ENCODE data around the gene ACY1. TPM values are rescaled to one million over a fixed set of nuclear protein-coding genes. Genes with fewer than 3 reads are reported as not detected.

ACY1 gene
- total RNA-seq, 4 donors from 2014 or later = 31.2 to 49.3 (median 36.8) TPM

DNA sequence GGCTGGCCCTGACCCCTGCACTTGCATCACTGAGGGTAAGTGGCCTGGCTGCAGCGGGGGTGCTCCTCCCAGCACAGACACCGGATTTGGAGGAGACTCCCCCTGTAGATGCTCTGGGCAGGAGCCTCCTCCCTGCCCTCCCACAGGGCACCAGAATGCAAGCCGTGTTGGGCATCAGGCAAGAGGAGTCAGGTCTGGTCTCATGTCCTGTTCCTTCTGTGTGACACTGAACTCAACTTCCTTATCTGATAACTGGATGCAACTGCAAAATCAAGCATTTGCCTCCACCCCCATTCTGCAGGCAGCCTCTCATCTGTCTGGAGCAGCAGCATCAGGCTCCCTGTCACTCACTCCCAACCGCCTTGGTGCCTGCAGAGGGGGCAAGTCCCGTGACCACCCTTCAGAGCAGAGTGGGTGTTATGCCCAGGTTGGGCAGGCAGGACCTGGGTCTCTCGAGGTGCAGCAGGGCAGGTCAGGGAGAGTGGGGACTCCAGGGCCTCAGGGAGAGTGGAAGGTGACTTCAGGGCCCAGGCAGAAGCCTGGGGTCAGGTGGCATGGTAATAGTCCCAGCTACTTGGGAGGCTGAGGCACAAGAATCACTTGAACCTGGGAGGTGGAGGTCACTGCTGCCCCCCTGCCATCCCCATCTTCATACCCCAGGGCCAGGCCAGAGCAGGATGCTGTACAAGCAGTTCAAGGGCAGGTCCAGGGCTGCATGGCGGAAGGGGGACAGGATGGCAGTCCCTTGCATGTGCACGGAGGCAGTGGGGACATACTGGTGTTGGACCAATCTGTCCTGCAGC is 22.9 kb downstream of the ACY1 start:
- no peak for TF ChIP-seq EP300 (IDR thresholded peaks at IDR 0.05)
- TF ChIP-seq, protein P1, sequence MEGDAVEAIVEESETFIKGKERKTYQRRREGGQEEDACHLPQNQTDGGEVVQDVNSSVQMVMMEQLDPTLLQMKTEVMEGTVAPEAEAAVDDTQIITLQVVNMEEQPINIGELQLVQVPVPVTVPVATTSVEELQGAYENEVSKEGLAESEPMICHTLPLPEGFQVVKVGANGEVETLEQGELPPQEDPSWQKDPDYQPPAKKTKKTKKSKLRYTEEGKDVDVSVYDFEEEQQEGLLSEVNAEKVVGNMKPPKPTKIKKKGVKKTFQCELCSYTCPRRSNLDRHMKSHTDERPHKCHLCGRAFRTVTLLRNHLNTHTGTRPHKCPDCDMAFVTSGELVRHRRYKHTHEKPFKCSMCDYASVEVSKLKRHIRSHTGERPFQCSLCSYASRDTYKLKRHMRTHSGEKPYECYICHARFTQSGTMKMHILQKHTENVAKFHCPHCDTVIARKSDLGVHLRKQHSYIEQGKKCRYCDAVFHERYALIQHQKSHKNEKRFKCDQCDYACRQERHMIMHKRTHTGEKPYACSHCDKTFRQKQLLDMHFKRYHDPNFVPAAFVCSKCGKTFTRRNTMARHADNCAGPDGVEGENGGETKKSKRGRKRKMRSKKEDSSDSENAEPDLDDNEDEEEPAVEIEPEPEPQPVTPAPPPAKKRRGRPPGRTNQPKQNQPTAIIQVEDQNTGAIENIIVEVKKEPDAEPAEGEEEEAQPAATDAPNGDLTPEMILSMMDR (IDR thresholded peaks at IDR 0.05) = no peak
- no peak for TF ChIP-seq POLR2A (IDR thresholded peaks at IDR 0.05)
- TF ChIP-seq POLR2AphosphoS5 (IDR thresholded peaks at IDR 0.05) = no peak
- no peaks in the 10 kb centered on the region for H3K9me3 ChIP-seq
- H3K27ac ChIP-seq = no peak overlapping the region
- no peaks in the 10 kb centered on the region for H3K36me3 ChIP-seq
- peaks cover 32% of the 10 kb centered on the region for H3K4me1 ChIP-seq
- DNase-seq (ENCODE audit: low spot score in 2 of 2) = no peak
- H3K4me3 ChIP-seq = no peak overlapping the region
- 72% methylated on average over 5 of the region's 8 CpGs for WGBS
- H3K27me3 ChIP-seq = no peaks in the 10 kb centered on the region

DNA sequence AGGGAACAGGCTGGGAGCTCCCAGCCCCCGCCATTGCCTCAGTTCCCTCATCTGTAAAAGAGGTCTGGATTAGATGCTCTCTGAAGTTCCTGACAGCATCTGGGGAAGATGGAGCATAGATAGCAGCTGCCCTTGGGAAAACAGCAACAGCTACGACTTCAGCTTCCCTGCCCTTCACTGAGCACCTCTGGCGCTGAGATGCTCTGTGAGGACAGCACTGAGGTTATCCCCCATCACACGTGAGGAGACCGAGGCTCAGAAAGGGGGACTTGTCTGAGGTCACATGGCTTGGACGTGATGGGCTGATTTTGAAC is 23.4 kb downstream of the ACY1 start:
- H3K4me1 ChIP-seq = peaks cover 27% of the 10 kb centered on the region
- WGBS = 89% methylated on average over 6 of the region's 6 CpGs
- H3K36me3 ChIP-seq = no peaks in the 10 kb centered on the region
- no peaks in the 10 kb centered on the region for H3K27me3 ChIP-seq
- H3K9me3 ChIP-seq = no peaks in the 10 kb centered on the region
- no peak overlapping the region for H3K27ac ChIP-seq
- H3K4me3 ChIP-seq = no peak overlapping the region
- TF ChIP-seq POLR2A (IDR thresholded peaks at IDR 0.05) (no peak), EP300 (IDR thresholded peaks at IDR 0.05) (no peak), POLR2AphosphoS5 (IDR thresholded peaks at IDR 0.05) (no peak)
- TF ChIP-seq, protein P1 (IDR thresholded peaks at IDR 0.05) = no peak
- DNase-seq (ENCODE audit: low spot score in 2 of 2) = no peak

DNA sequence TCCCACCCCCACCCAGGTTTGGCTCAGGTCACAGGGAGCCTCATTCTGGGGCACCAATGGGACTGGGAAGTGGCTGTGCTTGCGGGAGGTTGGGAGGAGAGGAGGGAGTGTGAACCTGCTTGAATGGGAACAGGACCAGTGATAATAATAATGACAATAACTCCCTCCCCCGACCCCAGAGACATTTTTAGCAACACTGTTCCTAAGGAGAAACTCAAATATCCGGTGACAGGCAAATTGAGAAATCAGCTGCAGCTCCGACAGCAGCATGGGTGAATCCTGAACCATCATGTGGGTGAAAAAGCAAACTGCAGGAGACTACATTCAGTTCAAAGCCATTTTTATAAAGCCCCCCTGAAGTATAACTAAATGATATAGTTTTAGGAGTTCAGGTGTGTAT is 24.0 kb downstream of the ACY1 start:
- H3K27ac ChIP-seq = no peak overlapping the region

DNA sequence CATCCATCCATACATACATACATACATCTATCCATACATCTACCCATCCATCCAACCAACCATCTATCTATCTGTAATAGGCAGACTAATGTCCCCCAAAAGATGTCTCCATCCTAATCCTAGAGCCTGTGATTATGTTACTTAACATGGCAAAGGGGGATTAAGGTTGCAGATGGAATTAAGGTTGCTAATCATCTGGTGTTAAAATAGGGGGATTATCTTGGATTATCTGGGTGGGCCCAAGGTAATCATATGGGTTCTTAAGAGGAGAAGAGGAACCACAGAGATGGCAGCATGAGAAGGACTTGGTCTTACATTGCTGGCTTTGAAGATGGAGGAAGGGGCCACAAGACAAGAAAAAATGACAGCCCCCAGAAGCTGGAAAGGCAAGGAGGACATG is 27.1 kb downstream of the ACY1 start:
- Histone ChIP-seq H3K36me3 (no peaks in the 10 kb centered on the region), H3K9me3 (no peaks in the 10 kb centered on the region), H3K27ac (no peak overlapping the region), H3K27me3 (no peaks in the 10 kb centered on the region), H3K4me1 (peaks cover 12% of the 10 kb centered on the region), H3K4me3 (no peak overlapping the region)
- TF ChIP-seq POLR2AphosphoS5 (IDR thresholded peaks at IDR 0.05) (no peak), EP300 (IDR thresholded peaks at IDR 0.05) (no peak)
- TF ChIP-seq, protein P1 (IDR thresholded peaks at IDR 0.05) = no peak
- DNase-seq (ENCODE audit: low spot score in 2 of 2) = no peak

More for the DNA sequence above, 24.0 kb downstream of the ACY1 start:
- no peak overlapping the region for H3K4me3 ChIP-seq
- no peaks in the 10 kb centered on the region for H3K27me3 ChIP-seq
- no peaks in the 10 kb centered on the region for H3K36me3 ChIP-seq
- peaks cover 26% of the 10 kb centered on the region for H3K4me1 ChIP-seq
- no peak for DNase-seq (ENCODE audit: low spot score in 2 of 2)
- H3K9me3 ChIP-seq = no peaks in the 10 kb centered on the region
- 79% methylated on average over 4 of the region's 4 CpGs for WGBS
- TF ChIP-seq POLR2AphosphoS5 (IDR thresholded peaks at IDR 0.05) = no peak

DNA sequence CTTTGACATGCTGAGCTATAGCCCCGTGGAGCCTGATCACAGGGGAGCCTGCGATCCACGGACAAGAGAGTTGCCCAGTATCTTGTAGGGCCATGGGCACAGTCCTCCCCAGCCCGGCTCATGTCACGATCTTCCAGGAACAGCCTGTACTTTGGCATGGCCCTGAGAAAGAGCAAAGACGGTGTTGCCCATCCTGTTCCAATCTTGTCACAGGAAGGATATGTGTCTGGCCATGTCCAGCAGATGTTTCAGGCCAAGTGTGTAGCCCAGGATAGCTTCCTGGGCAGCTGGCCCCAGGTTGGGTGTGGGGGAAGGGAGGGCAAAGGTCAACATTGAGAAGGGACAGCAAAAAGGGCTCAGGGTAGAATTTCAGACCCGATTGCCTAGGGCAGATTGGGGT is 29.4 kb downstream of the ACY1 start:
- 89% methylated on average over 7 of the region's 7 CpGs for WGBS

More for the DNA sequence above, 29.4 kb downstream of the ACY1 start:
- Histone ChIP-seq H3K4me3 (no peak overlapping the region), H3K36me3 (no peaks in the 10 kb centered on the region), H3K9me3 (no peaks in the 10 kb centered on the region), H3K27me3 (no peaks in the 10 kb centered on the region), H3K27ac (no peak overlapping the region), H3K4me1 (no peaks in the 10 kb centered on the region)
- no peak for DNase-seq (ENCODE audit: low spot score in 2 of 2)
- TF ChIP-seq POLR2A (IDR thresholded peaks at IDR 0.05) (no peak), POLR2AphosphoS5 (IDR thresholded peaks at IDR 0.05) (no peak), EP300 (IDR thresholded peaks at IDR 0.05) (no peak)
- TF ChIP-seq, protein P1 (IDR thresholded peaks at IDR 0.05) = no peak

All from suprapubic skin (tissue), 4 donors.